SH-SY5Y (cell line): Measurements from ENCODE around the gene SEC22A.

Experiments
- GATA2 ChIP-seq: IDR thresholded peaks from 2 replicates; pipeline ENCODE4 v1.6.1; 2011; ENCODE audit warnings: mild to moderate bottlenecking, low read depth, low read length
- GATA3 ChIP-seq: IDR thresholded peaks from 2 replicates; pipeline ENCODE4 v1.6.1; 2011; ENCODE audit warnings: low read depth, mild to moderate bottlenecking, low read length, moderate library complexity

DNA sequence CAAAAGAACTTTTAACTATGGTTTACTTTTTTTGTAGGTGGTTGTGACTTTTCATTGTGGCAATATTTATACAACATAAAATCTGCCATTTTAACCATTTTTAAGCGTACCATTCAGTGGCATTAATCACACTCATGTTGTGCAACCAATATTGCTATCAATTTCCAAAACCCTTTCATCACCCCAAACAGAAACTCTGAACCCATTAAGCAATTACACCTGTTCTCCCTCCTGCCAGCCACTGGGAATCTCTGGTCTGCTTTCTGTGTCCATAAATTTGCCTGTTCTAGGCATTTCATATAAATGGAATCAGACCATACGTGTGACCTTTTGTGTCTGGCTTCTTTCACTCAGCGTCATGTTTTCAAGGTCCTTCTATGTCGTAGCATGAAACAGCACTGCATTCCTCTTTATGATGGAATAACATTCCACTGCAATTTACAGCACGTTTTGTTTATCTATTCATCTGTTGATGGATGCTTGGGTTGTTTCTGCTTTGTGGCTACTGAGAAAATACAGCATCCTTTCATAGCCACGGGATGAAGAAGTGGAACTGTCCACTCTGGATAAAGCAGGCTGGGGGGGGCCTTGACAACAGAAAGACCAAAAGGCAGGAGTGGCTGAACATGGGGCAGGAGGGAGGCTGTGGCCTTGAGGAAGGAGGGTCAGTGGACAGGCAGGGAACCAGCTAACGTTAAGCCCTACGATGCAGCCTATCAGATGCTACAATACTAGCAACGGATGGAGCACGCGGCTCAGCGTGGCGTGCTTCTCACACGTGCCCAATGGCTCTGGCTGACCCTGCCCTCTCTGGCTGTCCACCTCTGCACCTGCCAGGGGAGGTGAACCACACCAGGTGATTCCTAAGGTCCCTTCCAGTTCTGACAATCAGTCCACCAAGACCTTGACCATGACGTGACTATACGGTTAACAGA, 110.9 kb downstream of the SEC22A start:
- TF ChIP-seq GATA3: no peak
- TF ChIP-seq GATA2: no peak
